Neural progenitor cell (in vitro differentiated cells): ENCODE results near the gene FOXRED1.

Experiments used
- CTCF ChIP-seq: fragments of 200-600 bp; sonication (generic); IDR thresholded peaks from 2 replicates; pipeline ENCODE4 v1.5.1; 2017; ENCODE audit warnings: antibody characterized with exemption, mild to moderate bottlenecking
- EZH2 ChIP-seq: fragments of 200-600 bp; sonication (generic); IDR thresholded peaks from 2 replicates; pipeline ENCODE4 v1.6.1; 2017; ENCODE audit warnings: antibody characterized with exemption, mild to moderate bottlenecking, moderate library complexity
- EZH2phosphoT487 ChIP-seq: fragments of 200-600 bp; sonication (generic); IDR thresholded peaks from 2 replicates; pipeline ENCODE4 v1.6.1; 2017; ENCODE audit warnings: antibody characterized with exemption

GRCh38 chr11:126297004-126297403 is 28.1 kb downstream of the FOXRED1 start:
- TF ChIP-seq CTCF (no peak), EZH2 (no peak), EZH2phosphoT487 (no peak)
